Middle frontal gyrus (tissue), 1 donor: ENCODE data around the gene LILRB1.
"Not testable (repeated sequence)": the region's sequence is repeated elsewhere in the genome, so short reads cannot be mapped to it uniquely, and the experiment has no call there.

ENCODE experiments used
- DNase-seq: peaks from one replicate; pipeline ENCODE4 v3.0.0-alpha.2; 2015; ENCODE audit warnings: low spot score; ENCODE audit errors: extremely low spot score

The LILRB1 gene

DNA sequence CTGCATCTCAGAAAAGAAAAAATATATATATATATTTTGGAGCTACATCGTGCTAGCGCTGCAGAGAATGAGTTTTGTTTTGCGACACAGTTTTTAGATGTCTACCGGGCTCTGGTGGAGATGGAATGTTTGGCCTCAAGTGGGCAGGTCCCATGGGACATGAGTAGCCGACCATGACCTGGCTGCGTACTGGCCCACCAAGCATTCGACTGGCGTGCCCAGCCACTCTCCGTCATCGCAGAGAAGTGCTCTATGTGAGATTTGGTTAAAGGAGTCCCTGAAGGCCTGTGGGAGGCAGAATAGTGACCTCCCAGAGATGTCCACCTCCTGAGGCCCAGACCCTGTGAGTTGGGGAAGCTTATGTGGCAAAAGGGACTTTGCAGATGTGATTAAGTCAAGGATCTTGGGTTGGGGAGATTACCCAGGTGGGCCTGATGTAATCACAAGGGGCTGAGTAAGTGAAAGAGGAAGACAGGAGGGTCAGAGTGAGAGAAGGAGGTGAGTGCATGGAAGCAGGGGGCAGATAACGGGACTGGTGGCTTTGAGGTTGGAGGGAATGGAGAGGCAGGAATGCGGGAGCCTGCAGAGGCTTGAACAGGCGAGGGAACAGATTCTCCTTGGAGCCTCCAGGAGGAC lies 31.7 kb downstream of the LILRB1 start:
- DNase-seq, result no peak

DNA sequence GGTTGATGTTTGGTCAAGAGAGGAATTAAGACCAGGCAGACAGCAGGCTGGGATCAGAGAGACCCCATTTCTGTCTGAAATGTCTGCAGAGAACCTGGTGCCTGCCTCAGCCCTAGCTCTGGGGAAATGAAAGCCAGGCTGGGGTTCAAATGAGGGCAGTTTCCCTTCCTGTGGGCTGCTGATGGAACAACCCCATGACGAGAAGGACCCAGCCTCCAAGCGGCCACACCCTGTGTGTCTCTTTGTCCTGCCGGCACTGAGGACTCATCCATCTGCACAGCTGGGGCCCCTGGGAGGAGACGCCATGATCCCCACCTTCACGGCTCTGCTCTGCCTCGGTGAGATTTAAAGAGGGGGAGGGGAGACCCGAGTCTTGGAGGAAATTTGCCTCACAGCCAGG lies 32.4 kb downstream of the LILRB1 start, which contains the start of gene LILRB4:
Gene LILRB4 (plus strand): TSS at position 256 of the 400 bp plus-strand sequence. CDS start 49 bp downstream, at position 305.
- no peak for DNase-seq

DNA sequence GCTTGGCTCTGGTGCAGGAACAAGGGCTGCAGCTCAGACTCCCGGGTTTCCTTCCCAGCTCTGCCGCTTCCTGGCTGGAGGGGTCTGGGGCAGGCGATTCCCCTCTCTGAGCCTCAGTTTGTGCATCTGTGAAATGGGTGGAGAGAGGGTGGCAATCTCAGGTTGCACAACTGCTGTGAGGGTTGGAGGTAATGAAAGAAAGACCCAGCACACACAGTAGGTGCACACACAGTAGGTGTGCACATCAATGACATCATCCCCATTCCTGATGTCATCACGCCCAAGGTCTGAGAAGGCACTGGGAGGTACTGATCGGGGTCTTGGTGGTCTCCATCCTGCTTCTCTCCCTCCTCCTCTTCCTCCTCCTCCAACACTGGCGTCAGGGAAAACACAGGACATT lies 35.2 kb downstream of the LILRB1 start:
- DNase-seq, result no peak

GRCh38 chr19:54667217-54667616 lies 36.9 kb downstream of the LILRB1 start:
- DNase-seq, result no peak

DNA sequence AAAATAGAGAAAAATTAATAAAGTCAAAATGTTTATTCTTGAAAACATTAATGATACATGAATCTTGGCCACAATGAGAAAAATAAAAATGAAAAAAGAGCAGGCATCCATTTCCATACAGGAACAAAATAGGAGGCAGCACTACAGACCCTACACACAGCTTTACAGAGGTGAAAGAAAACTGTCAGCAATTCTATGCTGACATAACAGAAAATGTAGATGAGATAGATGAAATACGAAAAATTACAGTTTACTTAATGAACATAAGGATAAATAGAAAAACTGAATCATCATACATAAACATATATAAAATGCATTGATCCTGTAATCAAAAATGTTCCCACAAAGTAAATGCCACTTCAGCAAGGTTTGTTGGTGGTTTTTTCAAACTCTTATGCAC lies 38.1 kb downstream of the LILRB1 start:
- DNase-seq, result no peak

GRCh38 chr19:54670576-54671357 lies 40.5 kb downstream of the LILRB1 start:
- DNase-seq, result no peak

DNA sequence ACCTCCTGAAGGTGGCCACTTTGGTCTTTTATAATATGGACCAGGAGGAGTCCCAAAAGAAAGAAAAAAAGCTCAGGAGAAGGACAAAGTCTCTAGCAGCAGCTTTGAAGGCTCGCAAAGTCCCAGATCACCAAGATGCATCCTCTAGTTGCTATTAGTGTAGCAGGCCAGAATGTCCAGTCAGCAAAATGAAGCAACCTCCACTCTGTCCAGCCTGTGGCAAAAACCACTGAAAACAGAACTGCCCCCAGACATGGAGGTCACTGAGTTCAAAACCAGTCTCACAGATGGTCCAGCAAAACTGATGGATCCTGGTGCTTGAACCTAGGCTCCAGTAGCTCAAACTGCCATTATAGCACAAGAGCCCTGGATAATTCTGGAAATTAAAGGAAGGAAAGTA lies 42.9 kb downstream of the LILRB1 start:
- no peak for DNase-seq

DNA sequence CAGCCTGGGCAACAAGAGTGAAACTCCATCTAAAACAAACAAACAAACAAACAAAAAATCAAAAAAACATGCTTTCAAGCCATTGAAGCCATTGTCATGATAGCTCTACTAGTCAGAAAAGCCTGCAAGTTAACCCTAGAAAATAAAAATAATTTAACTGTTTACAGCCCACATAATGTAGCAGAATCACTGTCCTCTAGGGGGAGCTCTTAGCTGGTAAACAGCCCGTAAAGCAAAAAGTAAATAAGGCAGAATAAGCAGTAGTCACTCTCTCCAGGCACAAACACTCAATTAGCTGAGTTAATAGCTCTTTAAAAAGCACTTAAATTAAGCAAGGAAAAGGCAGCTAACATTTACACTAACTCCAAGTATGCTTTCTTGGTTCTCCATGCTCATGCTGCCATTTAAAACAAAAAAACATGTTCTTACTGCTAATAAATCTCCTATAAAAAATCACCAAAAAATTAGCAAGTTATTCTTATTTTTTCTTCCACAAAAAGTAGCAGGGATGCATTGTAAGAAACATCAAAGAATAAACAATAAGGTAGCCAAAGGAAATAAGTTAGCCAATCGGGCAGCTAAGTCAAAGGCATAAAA lies 43.8 kb downstream of the LILRB1 start:
- DNase-seq, result no peak

DNA sequence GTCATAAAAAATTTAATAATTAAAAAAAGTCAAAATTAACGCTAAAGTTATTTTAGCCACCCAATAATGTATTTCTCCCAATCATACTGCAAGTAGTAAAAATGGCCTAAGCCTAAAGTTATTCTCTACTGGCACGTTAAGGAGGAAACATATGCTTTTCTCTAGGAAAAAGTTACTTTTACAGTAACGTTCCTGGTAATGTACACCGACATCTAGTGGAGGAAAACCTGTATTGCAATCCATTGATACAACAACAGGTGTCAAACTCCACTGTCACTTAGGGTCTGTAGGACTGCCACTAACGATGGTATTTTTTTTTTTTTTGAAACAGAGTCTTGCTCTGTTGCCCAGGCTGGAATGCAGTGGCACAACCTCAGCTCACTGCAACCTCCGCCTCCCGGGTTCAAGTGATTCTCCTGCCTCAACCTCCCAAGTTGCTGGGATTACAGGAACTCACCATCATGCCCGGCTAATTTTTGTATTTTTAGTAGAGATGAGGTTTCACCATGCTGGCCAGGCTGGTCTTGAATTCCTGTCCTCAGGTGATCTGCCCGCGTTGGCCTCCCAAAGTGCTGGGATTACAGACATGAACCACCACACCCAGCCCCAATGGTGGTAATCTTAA lies 46.0 kb downstream of the LILRB1 start:
- DNase-seq, result not testable (repeated sequence)

DNA sequence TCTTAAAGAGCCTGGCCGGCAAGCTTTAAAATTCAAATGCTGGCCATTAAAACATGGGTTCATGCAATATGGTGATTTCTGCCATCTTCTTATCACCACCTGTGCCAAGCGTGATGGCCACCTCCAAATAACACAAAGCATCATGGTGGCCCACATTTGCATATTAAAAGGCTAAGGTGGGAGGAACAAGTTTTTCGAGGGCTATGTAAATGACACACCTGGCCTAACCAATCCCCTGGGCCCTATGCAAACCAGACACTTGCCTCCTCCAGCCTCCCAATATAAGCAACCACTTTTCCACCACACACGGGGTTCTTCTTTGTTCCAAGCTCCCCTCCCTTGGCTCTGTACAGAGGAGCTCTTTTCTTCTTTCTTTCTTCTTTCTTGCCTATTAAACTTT lies 46.9 kb downstream of the LILRB1 start:
- no peak for DNase-seq

DNA sequence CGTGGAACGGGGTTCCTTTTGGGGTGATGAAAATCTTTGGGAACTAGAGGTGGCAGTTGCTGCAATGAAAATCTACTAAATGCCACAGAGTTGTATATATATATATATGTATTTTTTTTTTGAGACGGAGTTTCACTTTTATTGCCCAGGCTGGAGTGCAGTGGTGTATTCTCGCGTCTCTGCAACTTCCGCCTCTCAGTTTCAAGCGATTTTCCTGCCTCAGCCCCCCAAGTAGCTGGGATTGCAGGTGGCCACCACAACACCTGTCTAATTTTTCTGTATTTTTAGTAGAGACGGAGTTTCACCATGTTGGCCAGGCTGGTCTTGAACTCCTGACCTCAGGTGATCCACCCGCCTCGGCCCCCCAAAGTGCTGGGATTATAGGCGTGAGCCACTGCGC lies 51.3 kb downstream of the LILRB1 start:
- not testable (repeated sequence) for DNase-seq

- DNase-seq, result no peak
These were observed 52.1 kb downstream of the LILRB1 start for GRCh38 chr19:54682306-54682856.

DNA sequence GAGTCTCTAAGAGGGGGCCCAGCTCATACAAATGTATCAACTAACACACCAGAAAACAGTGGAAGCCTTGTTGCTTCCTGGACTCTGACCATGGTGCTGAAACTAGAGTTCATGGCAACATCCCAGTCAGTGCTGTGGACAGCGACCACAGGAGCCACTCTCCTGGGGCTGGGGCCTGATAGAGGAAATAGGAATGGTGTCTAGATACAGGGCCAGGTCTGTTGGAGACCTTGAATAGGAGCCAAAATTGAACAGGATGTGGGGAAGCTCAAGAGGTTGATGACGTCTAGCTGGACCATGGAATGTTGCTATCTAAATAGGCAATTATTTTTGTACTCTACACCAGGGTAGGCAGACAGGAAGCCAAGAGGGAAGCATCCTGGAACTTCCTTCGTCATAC lies 54.2 kb downstream of the LILRB1 start:
- no peak for DNase-seq
